ENCODE results near the gene NTNG1.

DNA sequence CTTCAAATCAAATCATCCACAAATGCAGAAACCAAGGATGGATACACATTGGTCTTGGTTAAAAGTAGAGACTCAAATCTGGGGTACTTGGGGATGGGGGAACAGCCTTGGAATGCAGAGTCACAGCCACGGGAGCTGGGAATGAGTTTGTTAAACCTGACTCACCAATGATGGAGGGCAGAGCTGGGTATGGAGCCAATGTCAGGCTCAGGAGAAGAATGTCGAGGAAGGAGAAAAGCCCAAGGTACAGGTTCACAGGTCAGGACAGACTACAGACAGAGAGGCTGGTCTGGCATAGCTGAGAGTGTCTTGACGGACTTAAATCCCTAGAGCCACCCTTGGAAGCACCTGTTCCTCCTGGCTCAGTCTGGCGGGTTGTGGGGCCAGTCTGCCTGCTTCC, 237.6 kb downstream of the NTNG1 start:
- no peak for TF ChIP-seq POLR2A (IDR thresholded peaks at IDR 0.05; ENCODE audit: low read depth, low read length)
- no peak for TF ChIP-seq TAF1 (IDR thresholded peaks at IDR 0.05; ENCODE audit: borderline replicate concordance, low read depth, low read length)
- no peak for TF ChIP-seq POLR2AphosphoS5 (IDR thresholded peaks at IDR 0.05; ENCODE audit: low read depth, low read length)
